ENCODE measurements around the gene VENTX.
"Not testable (repeated sequence)": the region's sequence is repeated elsewhere in the genome, so short reads cannot be mapped to it uniquely, and the experiment has no call there.

VENTX gene

DNA sequence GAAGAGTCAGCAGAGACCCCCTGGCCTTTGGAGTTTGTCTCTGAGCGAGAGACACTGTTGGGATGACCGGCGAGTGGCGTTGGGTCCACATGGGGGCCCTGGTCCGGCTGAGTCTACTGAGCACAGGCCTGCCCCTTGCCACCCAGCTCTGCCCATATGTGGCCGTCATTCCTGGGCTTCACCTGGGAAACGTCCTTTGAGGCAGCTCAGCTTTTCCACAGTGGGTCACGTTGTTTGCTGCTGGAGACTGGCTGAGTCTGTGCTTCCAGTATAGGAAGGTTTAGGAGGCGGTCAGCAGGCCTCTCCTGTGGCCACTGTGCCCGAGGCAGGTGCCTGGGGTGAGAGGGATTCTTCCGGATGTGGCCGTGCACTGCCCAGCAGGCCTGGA lies 21.9 kb downstream of the VENTX start:
- DNase-seq, result no peak

DNA sequence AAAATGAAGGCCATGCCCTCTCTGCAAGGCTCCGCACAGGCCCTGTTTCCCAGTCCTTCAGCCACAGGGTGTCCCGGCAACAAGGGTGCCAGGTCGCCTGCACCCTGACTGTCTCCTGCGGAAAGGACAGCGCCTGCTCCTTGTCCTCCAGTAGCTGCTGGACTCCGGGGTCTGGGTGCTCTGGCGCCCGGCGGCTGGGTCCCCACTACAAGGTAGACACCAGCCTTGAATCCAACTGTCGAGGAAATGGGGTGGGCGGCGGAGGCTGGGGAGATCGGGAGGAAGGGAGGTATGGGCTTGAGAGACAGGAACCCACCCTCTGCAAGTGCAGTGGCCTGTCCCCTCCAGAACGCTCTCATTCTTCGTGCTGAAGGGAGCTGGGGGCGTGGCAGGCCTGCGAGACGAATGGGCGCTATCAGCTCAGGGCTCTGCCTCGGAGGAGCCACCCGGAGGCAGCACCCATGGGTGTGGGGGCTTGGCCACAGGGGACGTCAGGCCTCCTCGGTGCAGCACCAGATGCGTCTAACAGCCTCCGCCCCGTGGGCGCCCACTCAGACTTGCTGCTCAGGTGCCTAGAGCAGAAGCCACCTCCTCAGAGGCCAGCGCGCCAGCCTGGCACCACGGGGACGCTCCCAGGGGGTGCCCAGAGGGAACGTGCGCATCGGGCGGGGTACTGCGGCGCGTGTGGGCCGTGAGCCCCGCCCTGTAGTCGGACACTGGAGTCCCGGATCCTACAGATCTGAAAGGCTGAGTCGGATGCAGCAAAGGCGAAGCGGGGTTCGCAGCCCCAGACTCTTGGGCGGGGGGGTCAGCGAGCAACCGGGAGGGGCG lies 23.5 kb downstream of the VENTX start:
- no peak for DNase-seq

DNA sequence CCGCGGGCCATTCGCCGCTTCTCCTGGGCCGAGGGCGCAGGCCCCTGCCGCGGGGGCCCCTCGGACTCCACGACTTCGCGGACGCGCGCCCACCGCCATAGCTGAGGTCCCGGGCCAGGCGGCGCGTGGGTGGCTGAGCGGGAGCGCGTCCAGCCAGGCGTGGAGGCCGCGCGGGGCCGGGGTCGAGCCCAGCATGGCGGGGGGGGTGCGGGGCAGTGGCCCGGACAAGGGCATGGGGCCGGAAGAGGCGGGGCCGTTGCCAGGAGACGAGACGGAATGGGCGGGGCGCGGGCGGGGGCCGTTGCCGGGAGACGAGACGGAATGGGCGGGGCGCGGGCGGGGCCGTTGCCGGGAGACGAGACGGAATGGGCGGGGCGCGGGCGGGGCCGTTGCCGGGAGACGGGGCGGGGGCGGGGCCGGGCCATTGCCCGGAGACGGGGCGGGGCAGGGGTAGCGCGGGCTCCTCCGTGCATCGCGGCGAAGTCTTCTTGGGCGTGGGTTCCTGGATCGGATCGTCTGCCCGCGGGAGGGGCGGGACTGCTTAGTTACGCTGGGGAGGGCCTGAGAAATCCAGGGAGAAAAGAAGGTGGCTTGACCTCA lies 24.2 kb downstream of the VENTX start:
- peak in 1 of 2 experiments; percentile 62 for DNase-seq

DNA sequence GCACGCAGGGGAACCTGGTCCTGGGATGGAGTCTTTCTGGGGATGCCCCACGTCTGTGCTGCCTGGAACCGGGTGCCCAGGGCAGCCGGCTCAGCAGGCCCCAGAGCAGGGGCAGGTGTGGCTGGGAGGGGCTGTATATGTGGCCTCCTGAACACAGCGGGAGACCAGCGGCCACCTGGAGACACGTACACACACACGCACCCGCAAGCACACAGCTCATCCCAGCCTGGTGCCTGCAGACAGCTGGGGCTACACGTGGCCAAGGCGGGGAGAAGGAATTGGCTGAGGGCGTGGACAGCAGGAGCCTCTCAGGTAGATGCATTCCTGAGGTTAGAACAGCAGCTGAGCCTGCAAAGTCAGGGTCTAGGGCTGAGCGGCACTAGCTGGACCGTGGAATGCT lies 25.0 kb downstream of the VENTX start:
- DNase-seq, result no peak

DNA sequence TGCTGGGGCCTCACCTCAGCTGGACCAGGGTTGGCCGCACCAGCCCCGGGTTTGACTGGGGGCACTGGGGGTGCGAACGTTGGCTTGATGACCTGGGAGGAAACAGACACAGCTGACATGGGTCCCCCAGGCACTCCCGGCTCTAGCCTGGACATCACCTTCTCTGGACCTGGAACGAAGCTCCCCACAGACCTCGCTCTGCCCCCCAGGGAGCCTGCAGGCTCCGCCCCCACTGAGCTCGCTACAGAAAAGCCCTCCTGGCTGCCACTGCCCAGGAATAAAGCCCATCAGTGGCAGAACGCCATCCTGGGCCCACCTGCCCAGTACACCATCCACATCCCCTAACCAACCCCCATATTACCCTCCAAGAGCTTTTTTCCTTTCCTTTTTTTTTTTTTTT lies 26.0 kb downstream of the VENTX start:
- no peak for DNase-seq

DNA sequence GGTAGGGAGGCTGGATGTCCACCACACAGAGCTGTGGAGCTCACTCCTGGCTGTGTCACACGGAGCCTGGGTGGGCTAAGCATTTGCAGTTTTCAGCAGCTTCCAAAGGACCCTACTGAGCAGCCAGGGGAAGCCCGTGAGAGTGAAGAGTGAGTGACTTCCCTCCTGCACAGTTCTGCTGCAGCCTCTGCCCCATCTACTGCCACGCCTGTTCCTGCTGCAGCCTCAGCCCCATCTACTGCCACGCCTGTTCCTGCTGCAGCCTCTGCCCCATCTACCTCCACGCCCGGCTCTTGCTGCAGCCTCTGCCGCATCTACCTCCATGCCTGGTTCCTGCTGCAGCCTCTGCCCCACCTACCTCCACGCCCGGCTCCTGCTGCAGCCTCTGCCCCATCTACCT lies 26.8 kb downstream of the VENTX start:
- no peak for DNase-seq

DNA sequence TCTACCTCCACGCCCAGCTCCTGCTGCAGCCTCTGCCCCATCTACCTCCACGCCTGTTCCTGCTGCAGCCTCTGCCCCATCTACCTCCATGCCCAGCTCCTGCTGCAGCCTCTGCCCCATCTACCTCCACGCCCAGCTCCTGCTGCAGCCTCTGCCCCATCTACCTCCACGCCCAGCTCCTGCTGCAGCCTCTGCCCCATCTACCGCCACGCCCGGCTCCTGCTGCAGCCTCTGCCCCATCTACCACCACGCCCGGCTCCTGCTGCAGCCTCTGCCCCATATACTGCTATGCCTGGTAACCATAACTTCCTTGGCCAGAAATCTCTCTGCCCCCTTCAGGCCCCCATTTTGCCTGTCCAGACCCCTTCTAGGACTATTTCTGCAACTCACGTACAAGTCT lies 27.4 kb downstream of the VENTX start:
- DNase-seq, result not testable (repeated sequence)

DNA sequence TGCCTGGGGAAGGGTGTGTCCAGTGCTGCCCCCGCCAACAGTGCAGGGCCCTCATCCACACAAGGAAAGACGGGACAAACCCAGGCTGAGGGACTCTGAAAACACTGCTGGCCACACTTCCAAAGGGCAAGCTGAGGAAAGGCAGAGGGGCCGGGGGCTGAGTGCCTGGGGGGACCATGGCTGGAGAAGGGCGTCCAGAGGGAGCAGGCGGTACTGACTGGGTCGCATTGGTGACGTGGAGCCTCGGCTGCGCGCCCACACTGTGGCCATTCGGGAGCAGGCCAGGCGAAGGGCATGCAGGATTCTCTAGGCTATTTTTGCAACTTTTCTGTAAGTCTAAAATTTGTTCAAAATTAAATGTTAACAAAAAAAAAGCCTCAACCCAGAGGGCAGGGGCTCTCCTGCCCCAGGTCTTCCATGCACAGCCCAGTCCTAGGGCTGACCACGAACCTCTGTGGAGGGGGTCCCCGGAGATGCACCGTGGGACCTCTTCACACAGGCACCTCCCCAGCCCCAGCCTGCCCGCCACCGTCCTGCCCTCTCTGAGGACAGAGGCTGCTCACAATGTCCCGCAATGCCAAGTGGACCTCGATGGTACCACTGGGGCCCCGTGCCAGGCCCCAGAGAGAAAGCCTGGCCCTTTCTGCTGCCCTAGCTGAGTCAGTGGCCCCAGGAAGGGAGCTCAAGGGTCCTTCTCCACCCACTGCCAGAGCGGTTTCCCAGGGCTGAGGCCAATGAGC lies 28.6 kb downstream of the VENTX start:
- no peak for DNase-seq

DNA sequence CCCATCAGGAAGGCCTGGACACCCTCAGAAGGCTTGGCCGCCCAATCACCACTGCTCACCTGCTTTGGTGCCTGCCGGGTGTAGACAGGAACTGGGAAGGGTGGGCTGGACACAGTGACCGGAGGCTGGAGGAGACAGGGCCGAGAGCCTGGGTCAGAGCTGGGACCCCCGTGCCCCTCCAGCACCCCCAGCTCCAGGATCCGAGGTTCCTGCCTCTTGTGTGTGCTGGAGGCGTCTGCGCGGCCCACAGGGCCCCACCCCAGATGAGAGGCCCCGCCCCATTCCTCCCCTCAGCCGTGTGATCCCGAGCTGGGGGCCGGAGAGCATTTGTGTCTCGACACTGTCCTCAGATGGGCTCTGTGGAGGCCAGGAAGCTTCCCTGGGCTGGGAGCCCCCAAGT lies 29.6 kb downstream of the VENTX start:
- no peak for DNase-seq

DNA sequence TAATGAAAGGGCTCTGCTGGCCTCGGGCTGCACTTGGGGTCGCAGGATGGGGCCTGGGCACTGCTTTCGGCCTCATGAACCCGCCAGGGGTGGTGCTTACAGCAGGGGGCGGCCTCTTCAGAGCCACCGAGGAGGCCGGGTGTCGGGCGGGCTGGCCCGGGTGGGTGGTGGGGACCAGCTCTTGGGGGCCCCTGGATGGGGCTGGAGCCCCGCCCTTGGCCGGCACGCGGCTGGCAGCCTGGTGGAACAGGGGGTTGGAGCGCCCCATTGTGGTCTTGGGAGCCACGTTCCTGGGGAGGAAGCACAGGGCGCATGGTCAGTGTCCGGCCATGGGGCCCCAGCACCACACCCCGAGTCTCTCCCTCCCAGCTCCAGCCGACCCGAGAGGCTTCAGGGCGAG lies 30.2 kb downstream of the VENTX start:
- DNase-seq, result no peak

DNA sequence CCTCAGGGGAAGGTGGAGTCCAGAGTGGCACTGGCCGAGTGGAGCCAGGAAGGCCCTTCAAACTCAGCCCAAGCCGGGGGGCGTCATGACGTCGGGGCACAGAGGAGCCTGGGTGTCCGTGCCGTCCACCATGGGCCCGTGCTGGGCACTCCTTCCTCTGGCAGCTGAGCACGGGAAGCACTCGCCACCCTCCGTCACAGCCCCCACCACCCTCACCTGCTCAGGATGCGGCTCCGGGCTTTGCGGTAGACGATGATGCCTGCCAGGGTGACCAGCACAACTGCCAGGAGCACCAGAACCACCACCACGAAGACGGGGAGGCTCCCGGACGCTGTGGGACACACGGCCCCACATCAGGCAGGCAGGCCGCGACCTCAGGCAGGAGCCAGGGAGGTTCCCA lies 30.9 kb downstream of the VENTX start:
- no peak for DNase-seq

DNA sequence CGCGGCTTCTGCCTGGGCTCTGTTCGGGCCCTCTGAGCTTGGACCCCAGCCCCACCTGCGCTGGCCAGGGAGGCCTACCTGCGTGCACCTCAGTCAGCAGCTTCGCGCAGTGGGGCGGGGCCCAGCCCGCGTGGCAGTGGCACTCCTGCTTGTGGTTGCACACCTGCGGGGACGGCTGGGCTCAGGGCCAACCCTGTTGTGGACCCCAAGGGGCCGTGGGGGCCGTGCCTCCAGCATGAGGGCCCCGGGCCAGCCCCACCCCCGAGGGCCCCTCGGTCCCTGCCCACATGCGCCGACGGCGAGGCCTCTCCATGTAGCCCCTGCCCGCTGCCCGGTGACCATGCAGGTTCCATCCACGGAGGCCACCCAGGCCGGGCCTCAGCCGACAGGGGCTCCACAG lies 31.7 kb downstream of the VENTX start:
- no peak for DNase-seq

DNA sequence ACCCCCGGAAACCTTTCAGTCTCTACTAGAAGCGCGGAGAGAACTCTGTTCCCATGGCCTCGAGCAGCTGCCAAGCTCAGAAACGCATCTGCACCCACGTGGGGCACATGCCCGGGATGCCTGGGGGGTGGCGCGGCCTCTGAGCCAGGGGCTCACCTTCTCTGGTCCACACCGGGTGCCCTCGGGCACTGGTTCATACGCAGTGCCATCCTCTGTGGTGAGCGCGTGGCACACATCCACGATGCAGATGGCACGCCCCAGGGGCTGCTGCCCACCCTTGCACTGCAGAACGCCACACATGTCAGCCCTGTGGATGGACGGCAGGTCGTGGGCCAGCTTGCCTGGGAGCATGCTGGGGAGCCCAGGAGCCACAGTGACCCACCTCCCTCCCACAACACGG lies 32.5 kb downstream of the VENTX start:
- no peak for DNase-seq

DNA sequence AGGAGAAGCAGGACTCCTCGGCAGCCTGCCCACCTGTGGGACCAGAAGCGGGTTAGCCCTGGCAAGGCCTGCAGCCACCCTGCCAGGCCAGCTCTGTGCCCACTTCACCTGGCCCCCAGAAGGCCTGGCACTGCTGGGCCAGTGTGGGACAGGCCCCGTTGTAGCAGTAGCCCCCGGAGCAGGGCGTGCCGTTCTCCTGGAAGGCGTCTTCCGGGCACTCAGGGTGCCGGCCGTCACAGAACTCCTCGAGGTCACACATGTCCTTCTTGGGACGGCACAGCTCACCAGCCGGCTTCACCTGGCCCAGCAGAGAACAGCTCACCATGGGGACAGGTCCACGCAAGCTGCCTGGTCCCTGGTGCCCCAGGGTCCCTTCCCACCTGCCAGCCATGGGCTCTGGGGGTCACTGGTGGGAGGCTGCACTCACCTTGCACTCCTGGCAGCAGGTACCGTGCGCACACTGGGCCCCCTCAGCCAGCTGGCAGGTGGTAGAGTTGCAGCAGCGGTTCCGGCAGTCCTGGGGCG lies 33.2 kb downstream of the VENTX start:
- DNase-seq, result no peak

DNA sequence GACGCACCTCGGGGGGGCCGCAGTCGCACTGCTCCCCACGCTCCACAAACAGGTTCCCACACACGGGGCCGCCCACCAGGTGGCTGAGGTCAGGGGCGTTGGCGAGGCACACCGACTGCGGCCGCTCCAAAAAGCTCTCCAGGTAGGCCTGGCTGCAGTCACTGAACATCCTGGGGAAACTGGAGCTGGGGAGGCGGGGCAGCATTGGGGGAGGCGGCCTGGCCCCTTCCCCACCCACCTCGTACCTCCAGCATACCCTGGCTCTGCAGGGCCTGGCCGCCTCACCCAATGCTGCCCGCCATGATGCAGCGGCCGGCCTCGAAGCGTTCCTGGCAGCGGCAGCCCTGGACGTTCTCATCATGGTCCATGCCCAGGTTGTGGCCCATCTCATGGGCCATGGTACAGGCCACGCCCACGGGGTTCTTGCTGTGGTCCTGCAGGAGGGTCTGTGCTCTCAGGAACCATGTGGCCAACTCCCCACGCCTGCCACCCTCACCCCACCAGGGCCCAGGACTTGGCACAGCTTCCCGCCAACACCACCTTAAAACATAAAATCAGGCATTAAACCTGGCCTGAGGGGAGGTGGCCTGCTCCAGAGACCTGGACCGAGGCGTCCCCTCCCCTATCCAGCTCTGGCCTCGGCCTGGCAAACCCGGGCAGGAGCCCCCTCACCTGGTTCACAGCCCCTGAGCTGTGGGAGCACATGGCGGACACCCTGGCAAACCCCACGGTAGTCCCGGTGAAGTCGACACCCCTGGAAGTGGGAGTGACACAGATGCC lies 34.1 kb downstream of the VENTX start:
- no peak for DNase-seq

DNA sequence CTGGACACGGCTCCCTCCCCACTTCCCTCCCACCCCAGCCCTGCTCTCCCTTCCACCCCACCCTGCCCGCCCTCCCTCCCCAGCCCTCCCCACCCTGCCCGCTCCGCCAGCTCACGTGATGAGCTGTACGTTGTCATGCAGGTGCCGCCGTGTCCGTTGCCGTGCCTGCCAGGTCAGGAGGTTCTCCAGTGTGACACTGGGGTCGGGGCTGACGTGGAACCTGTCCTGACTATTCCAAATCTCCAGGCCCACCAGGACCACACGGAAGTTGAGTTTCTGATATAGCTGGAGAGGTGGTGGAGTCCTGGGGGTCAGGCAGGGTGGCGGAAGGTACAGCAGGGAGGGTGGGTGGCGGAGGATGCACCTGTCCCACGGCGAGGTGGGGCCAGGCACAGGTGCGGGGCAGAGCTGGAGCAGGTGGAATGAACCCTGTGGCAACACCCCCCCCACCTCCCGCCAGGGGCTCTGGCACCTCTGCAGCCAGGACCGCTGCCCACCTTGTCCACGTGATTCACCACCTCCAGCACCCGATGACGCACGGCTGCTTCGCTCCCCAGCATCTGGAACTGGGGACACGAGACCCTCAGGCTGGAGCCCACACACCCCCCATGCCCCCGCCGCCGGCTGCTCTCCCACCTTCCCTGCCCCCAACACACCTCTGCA lies 34.8 kb downstream of the VENTX start:
- no peak for DNase-seq

DNA sequence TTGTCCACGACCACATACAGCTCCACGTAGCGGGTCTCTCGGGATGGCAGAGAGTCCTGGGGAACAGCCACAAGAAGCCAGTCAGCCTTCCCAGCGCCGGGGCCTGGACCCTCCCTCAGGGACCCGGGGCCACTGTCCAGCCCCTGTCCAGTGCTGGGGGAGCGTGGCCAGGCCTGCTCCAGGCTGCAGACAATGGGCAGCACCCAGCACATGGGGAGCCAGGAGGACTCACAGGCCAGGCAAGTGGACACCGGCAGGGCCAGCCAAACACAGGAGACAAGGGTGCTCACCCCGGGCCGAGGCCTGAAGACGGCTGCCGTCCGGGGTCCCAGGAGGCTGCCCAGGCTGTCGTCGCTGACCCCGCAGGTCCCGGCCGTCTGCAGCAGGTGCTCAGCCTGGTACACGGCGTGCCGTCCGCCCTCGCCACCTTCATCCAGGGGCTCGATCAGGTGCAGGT lies 35.3 kb downstream of the VENTX start:
- DNase-seq, result no peak

DNA sequence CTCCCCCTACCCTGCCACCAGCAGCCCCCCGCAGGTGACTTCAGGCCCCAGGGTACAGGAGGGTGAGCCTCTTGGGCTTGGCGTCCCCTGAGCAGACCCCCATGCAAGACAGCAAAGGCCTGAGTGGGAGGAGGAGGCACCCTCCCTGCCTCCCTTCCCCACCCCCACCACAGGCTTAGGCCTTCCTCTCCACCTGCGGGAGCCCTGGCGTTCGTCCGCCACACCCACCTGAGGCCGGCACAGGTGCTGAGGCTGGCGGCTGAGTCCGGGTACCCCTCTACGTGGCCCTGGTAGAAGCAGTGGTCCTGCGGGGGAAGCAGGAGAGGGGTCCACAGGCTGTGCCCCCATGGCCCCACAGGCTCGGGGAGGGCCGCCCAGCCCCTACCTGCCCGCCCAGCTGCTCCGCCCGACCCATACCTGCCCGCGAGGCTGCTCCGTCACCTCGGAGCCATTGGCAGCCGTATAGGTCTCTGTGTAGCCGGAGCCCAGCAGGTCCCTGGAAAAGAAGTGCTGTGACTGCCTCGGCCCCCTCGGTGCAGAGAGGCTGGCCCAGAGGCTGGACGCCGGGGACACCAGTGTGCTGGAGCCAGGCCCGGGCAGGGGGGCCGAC lies 36.0 kb downstream of the VENTX start:
- DNase-seq, result no peak

DNA sequence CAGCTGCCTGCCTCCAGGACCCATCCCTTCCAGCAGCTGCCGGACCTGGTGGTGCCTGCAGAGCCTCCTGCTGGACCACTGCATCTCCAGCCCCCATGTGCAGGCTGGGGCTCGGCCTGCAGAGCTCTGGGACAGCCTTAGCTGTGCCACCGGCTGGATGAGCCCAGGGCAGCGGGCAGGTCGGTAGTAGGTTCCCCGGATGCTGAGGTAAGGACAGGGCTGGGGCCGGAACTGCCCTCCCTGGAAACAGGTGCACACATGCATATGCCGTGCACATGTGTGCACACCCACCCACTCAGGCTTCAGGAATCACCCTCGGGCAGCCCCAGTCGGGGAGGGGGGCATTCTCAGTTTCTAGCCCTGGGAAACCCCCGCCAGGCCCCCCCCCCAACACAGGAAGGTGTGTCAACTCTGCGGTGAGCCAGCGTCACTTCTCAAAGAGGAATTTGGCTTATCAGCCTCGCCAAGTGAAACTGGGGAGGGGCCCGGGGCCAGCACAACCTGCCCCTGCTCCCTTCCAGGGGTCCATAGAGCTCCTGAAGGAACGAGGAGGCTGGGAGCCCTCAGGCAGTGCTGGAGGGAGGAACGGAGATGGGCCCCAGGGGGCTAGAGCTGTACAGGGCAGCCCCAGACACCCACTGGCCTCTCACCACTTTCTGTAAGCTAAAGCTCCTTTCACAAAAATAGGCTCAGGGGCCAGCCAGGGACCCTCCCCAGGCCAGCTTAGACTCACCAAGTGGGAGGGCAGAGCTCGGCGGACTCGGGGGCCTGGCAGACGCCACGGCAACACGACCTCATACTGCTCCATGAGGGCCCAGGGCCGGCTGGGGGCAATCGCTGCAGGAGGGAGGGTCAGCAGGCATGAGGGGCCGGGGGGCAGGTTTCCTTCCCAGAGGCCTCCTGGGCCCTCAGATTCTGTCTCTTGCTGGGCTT lies 37.4 kb downstream of the VENTX start:
- no peak for DNase-seq

DNA sequence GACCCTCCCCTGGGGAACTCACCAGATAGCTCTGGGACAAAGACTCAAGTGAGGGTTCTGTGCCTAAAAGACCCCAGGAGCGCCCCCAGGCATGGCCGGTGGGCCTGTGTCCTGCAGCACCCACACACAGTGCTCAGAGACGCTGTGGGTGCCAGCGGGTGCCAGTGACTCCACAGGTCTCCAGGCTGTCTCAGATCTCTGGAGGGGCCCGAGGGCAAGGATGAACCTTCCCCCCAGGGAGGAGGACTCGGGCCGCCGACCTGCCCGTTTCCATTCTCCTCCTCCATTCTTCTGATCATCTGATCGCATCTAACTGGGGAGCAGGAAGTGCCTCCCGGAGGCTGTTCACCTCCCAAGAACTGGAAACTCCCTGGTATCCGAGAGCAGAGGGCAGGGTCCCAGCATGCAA lies 38.0 kb downstream of the VENTX start:
- DNase-seq, result no peak

DNA sequence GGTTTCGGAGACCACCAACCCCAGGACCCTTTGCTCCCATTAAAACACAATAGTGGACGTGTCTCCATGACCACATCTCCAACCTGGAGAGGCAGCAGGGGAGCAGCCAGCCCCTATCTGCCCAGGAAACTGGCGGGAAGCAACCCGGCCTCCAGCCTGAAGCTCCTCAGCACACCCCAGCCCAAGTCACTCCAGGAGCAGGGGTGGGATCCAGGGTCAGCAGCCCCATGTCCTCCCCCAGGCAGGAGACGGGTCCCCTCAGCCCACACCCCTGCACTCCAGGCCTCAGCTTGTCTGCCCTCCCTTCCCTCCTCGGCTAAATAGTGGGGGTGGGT lies 38.4 kb downstream of the VENTX start:
- DNase-seq, result no peak
